HG03457 (cell line): ENCODE measurements around the gene OGFR.
A peak's percentile ranks its signal among the peaks of the same experiment; 100 is the strongest.
"Not testable (repeated sequence)": the region's sequence is repeated elsewhere in the genome, so short reads cannot be mapped to it uniquely, and the experiment has no call there.

Source experiments
- ATAC-seq: cut with Tn5 transposase; IDR thresholded peaks from one replicate; pipeline ENCODE4 v1.9.1; 2021; ENCODE audit warnings: moderate number of reproducible peaks; ENCODE audit not compliant: unreplicated experiment

OGFR gene

GRCh38 chr20:62836967-62837490 lies 32.4 kb downstream of the OGFR start:
- no peak for ATAC-seq

GRCh38 chr20:62837790-62838127 lies 33.1 kb downstream of the OGFR start:
- ATAC-seq: peak; percentile 6

- ATAC-seq: peak; percentile 59
These were observed 33.7 kb downstream of the OGFR start for GRCh38 chr20:62838128-62838891.

GRCh38 chr20:62839261-62839660 lies 34.6 kb downstream of the OGFR start:
- ATAC-seq: no peak

GRCh38 chr20:62839816-62840215 lies 35.2 kb downstream of the OGFR start:
- no peak for ATAC-seq

- ATAC-seq: no peak
These were observed 35.9 kb downstream of the OGFR start for GRCh38 chr20:62840244-62841197.

- ATAC-seq: no peak
These were observed 37.1 kb downstream of the OGFR start for GRCh38 chr20:62841705-62842212.

- no peak for ATAC-seq
These were observed 39.0 kb downstream of the OGFR start for GRCh38 chr20:62843656-62844055.

- no peak for ATAC-seq
These were observed 39.5 kb downstream of the OGFR start for GRCh38 chr20:62844182-62844581.

GRCh38 chr20:62845416-62846160 lies 41.0 kb downstream of the OGFR start:
- no peak for ATAC-seq

GRCh38 chr20:62846166-62846890 lies 41.7 kb downstream of the OGFR start:
- ATAC-seq: no peak

- not testable (repeated sequence) for ATAC-seq
These were observed 44.3 kb downstream of the OGFR start for GRCh38 chr20:62848917-62849316.

- ATAC-seq: no peak
These were observed 44.8 kb downstream of the OGFR start for GRCh38 chr20:62849431-62849830.

GRCh38 chr20:62850333-62850974 lies 45.8 kb downstream of the OGFR start:
- ATAC-seq: no peak

- ATAC-seq: no peak
These were observed 47.6 kb downstream of the OGFR start for GRCh38 chr20:62852196-62852595.

- no peak for ATAC-seq
These were observed 48.2 kb downstream of the OGFR start for GRCh38 chr20:62852841-62853240.

- ATAC-seq: not testable (repeated sequence)
These were observed 48.7 kb downstream of the OGFR start for GRCh38 chr20:62853304-62853703.

- ATAC-seq: no peak
These were observed 49.5 kb downstream of the OGFR start for GRCh38 chr20:62854121-62854520.

- no peak for ATAC-seq
These were observed 50.5 kb downstream of the OGFR start for GRCh38 chr20:62855120-62855519.
